HEK293 (cell line): ENCODE measurements around the gene APEX1.

Experiments used
- CTCF ChIA-PET: fragments of 350-600 bp; formaldehyde crosslinking; extraction: SDS; loops from one replicate; lab custom pipeline; 2021; ENCODE audit warnings: antibody characterized with exemption; lab: Yijun Ruan, JAX
- POLR2A ChIA-PET: fragments of 300-600 bp; formaldehyde crosslinking; extraction: SDS; loops from one replicate; lab custom pipeline; 2020; ENCODE audit warnings: antibody characterized with exemption, inconsistent platforms; lab: Yijun Ruan, JAX
- H3K27ac ChIP-seq: fragments of 200-500 bp; sonication (Bioruptor generic); 2 replicates; pipeline ENCODE4 v1.5.1; 2014; ENCODE audit warnings: low read depth, low read length, control low read depth, inconsistent platforms; ENCODE audit errors: extremely low read depth
- H3K36me3 ChIP-seq, 2 experiments: fragments of 200-500 bp in 1 of 2; sonication (Bioruptor generic) in 1 of 2; 1 replicate in 1 of 2; 2 replicates in 1 of 2; pipeline ENCODE4 v1.5.1; 2014 to 2017; ENCODE audit warnings: inconsistent platforms in 2 of 2, low read length in 2 of 2; ENCODE audit not compliant: control insufficient read depth in 2 of 2, insufficient read depth in 1 of 2
- H3K4me1 ChIP-seq: fragments of 200-500 bp; sonication (Bioruptor generic); 2 replicates; pipeline ENCODE4 v1.5.1; 2014; ENCODE audit warnings: mild to moderate bottlenecking, low read length, inconsistent platforms; ENCODE audit not compliant: control insufficient read depth, insufficient read depth
- H3K4me3 ChIP-seq: 2 replicates; pipeline ENCODE4 v1.5.1; 2011; ENCODE audit warnings: low read depth, mild to moderate bottlenecking, control low read depth, low read length, moderate library complexity
- H3K9me3 ChIP-seq: fragments of 200-500 bp; sonication (Bioruptor generic); 2 replicates; pipeline ENCODE4 v1.5.1; 2014; ENCODE audit warnings: low read depth, low read length, inconsistent platforms; ENCODE audit not compliant: control insufficient read depth, insufficient read depth
- BCL11B ChIP-seq: fragments of 450-650 bp; formaldehyde crosslinking; IDR thresholded peaks from 2 replicates; pipeline ENCODE4 v1.5.1; 2016; ENCODE audit warnings: low read depth, missing biosample characterization, missing genetic modification characterization
- GFI1B ChIP-seq: fragments of 450-650 bp; formaldehyde crosslinking; IDR thresholded peaks from 2 replicates; pipeline ENCODE4 v1.5.1; 2016; ENCODE audit warnings: missing biosample characterization, missing genetic modification characterization
- PRDM1 ChIP-seq: fragments of 450-650 bp; formaldehyde crosslinking; IDR thresholded peaks from 2 replicates; pipeline ENCODE4; 2016; ENCODE audit warnings: missing biosample characterization, missing genetic modification characterization
- RBAK ChIP-seq: fragments of 450-650 bp; formaldehyde crosslinking; IDR thresholded peaks from 2 replicates; pipeline ENCODE4 v1.5.1; 2016; ENCODE audit warnings: missing biosample characterization, missing genetic modification characterization
- YY2 ChIP-seq: fragments of 450-650 bp; formaldehyde crosslinking; IDR thresholded peaks from 2 replicates; pipeline ENCODE4 v1.5.1; 2016; ENCODE audit warnings: missing biosample characterization, missing genetic modification characterization
- ZNF114 ChIP-seq: fragments of 450-650 bp; formaldehyde crosslinking; IDR thresholded peaks from 2 replicates; pipeline ENCODE4 v1.5.0; 2017; ENCODE audit warnings: missing biosample characterization, missing genetic modification characterization
- ZNF214 ChIP-seq: fragments of 450-650 bp; formaldehyde crosslinking; IDR thresholded peaks from 2 replicates; pipeline ENCODE4 v1.5.1; 2017; ENCODE audit warnings: missing biosample characterization, mild to moderate bottlenecking, missing genetic modification characterization, borderline replicate concordance
- ZNF248 ChIP-seq: fragments of 450-650 bp; formaldehyde crosslinking; IDR thresholded peaks from 2 replicates; pipeline ENCODE4 v1.5.1; 2017; ENCODE audit warnings: missing biosample characterization, missing genetic modification characterization
- ZNF37A ChIP-seq: fragments of 450-650 bp; IDR thresholded peaks from 2 replicates; pipeline ENCODE4 v1.5.1; 2018; ENCODE audit warnings: missing biosample characterization, missing genetic modification characterization
- ZNF423 ChIP-seq: fragments of 450-650 bp; formaldehyde crosslinking; IDR thresholded peaks from 2 replicates; pipeline ENCODE4 v1.5.1; 2016; ENCODE audit warnings: missing biosample characterization, missing genetic modification characterization
- ZNF660 ChIP-seq: fragments of 450-650 bp; IDR thresholded peaks from 2 replicates; pipeline ENCODE4 v1.5.1; 2018; ENCODE audit warnings: missing biosample characterization, mild to moderate bottlenecking, missing genetic modification characterization
- ZNF768 ChIP-seq: fragments of 450-650 bp; formaldehyde crosslinking; IDR thresholded peaks from 2 replicates; pipeline ENCODE4 v1.5.1; 2018; ENCODE audit warnings: missing biosample characterization, mild to moderate bottlenecking, missing genetic modification characterization
- ZNF776 ChIP-seq: fragments of 450-650 bp; formaldehyde crosslinking; IDR thresholded peaks from 2 replicates; pipeline ENCODE4 v1.5.0; 2017; ENCODE audit warnings: missing biosample characterization, missing genetic modification characterization, borderline replicate concordance
- ZNF777 ChIP-seq: fragments of 450-650 bp; formaldehyde crosslinking; IDR thresholded peaks from 2 replicates; pipeline ENCODE4 v1.5.1; 2017; ENCODE audit warnings: missing biosample characterization, missing genetic modification characterization, borderline replicate concordance
- ZNF843 ChIP-seq: fragments of 450-650 bp; formaldehyde crosslinking; IDR thresholded peaks from 2 replicates; pipeline ENCODE4 v1.5.1; 2016; ENCODE audit warnings: missing biosample characterization, missing genetic modification characterization
- ZSCAN16 ChIP-seq: fragments of 450-650 bp; formaldehyde crosslinking; IDR thresholded peaks from 2 replicates; pipeline ENCODE4 v1.5.1; 2016; ENCODE audit warnings: missing biosample characterization, missing genetic modification characterization
- ZXDB ChIP-seq: fragments of 450-650 bp; formaldehyde crosslinking; IDR thresholded peaks from 2 replicates; pipeline ENCODE4 v1.5.1; 2016; ENCODE audit warnings: missing biosample characterization, missing genetic modification characterization
- TF ChIP-seq, protein P1 (sequence below): fragments of 450-650 bp; formaldehyde crosslinking; IDR thresholded peaks from 2 replicates; pipeline ENCODE4 v1.5.1; 2016; ENCODE audit warnings: missing biosample characterization, missing genetic modification characterization, borderline replicate concordance
- TF ChIP-seq, protein P2 (sequence below): fragments of 450-650 bp; formaldehyde crosslinking; IDR thresholded peaks from 2 replicates; pipeline ENCODE4 v1.5.1; 2016; ENCODE audit warnings: missing biosample characterization, missing genetic modification characterization
- TF ChIP-seq, protein P3 (sequence below): fragments of 450-650 bp; formaldehyde crosslinking; IDR thresholded peaks from 2 replicates; pipeline ENCODE4 v1.5.1; 2016; ENCODE audit warnings: missing biosample characterization, missing genetic modification characterization
- TF ChIP-seq, protein P4 (sequence below): fragments of 450-650 bp; formaldehyde crosslinking; IDR thresholded peaks from 2 replicates; pipeline ENCODE4 v1.5.1; 2016; ENCODE audit warnings: missing biosample characterization, missing genetic modification characterization

The APEX1 gene

GRCh38 chr14:20486684-20487395, 31.8 kb downstream of the APEX1 start (continued):
- TF ChIP-seq, protein P1, sequence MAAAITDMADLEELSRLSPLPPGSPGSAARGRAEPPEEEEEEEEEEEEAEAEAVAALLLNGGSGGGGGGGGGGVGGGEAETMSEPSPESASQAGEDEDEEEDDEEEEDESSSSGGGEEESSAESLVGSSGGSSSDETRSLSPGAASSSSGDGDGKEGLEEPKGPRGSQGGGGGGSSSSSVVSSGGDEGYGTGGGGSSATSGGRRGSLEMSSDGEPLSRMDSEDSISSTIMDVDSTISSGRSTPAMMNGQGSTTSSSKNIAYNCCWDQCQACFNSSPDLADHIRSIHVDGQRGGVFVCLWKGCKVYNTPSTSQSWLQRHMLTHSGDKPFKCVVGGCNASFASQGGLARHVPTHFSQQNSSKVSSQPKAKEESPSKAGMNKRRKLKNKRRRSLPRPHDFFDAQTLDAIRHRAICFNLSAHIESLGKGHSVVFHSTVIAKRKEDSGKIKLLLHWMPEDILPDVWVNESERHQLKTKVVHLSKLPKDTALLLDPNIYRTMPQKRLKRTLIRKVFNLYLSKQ (tag by site-specific recombination): no peak
- TF ChIP-seq ZSCAN16 (tag by site-specific recombination): no peak

- Histone ChIP-seq H3K9me3 (no peaks in the 10 kb centered on the region), H3K4me1 (no peaks in the 10 kb centered on the region), H3K27ac (no peak overlapping the region), H3K4me3 (no peak overlapping the region), H3K36me3 (no peaks in the 10 kb centered on the region)
- POLR2A ChIA-PET: interaction anchor here (0.7 kb wide), 1 partner anchor 17 kb away, joined by 3 read pairs; no protein-coding TSS in a partner anchor
- no peak for TF ChIP-seq RBAK (tag by site-specific recombination)
- no peak for TF ChIP-seq ZNF423 (tag by site-specific recombination)
- no peak for TF ChIP-seq ZXDB
- TF ChIP-seq, protein P2, sequence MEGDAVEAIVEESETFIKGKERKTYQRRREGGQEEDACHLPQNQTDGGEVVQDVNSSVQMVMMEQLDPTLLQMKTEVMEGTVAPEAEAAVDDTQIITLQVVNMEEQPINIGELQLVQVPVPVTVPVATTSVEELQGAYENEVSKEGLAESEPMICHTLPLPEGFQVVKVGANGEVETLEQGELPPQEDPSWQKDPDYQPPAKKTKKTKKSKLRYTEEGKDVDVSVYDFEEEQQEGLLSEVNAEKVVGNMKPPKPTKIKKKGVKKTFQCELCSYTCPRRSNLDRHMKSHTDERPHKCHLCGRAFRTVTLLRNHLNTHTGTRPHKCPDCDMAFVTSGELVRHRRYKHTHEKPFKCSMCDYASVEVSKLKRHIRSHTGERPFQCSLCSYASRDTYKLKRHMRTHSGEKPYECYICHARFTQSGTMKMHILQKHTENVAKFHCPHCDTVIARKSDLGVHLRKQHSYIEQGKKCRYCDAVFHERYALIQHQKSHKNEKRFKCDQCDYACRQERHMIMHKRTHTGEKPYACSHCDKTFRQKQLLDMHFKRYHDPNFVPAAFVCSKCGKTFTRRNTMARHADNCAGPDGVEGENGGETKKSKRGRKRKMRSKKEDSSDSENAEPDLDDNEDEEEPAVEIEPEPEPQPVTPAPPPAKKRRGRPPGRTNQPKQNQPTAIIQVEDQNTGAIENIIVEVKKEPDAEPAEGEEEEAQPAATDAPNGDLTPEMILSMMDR (tag by site-specific recombination): no peak
- no peak for TF ChIP-seq ZNF776 (tag by site-specific recombination)
- no peak for TF ChIP-seq ZNF214
- no peak for TF ChIP-seq YY2
- TF ChIP-seq ZNF777 (tag by site-specific recombination): no peak
- no peak for TF ChIP-seq ZNF114
- TF ChIP-seq ZNF660 (tag by site-specific recombination): no peak
- no peak for TF ChIP-seq GFI1B
- TF ChIP-seq PRDM1 (tag by site-specific recombination): no peak
- TF ChIP-seq ZNF248 (tag by site-specific recombination): no peak
- no peak for TF ChIP-seq BCL11B (tag by site-specific recombination)
- TF ChIP-seq ZSCAN16 (tag by site-specific recombination): no peak
- no peak for TF ChIP-seq ZNF37A (tag by site-specific recombination)
- TF ChIP-seq, protein P3, sequence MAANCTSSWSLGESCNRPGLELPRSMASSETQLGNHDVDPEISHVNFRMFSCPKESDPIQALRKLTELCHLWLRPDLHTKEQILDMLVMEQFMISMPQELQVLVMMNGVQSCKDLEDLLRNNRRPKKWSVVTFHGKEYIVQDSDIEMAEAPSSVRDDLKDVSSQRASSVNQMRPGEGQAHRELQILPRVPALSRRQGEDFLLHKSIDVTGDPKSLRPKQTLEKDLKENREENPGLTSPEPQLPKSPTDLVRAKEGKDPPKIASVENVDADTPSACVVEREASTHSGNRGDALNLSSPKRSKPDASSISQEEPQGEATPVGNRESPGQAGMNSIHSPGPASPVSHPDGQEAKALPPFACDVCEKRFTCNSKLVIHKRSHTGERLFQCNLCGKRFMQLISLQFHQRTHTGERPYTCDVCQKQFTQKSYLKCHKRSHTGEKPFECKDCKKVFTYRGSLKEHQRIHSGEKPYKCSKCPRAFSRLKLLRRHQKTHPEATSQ: no peak
- no peak for TF ChIP-seq ZNF843 (tag by site-specific recombination)
- no peak for TF ChIP-seq ZNF768 (tag by site-specific recombination)
- TF ChIP-seq, protein P4, sequence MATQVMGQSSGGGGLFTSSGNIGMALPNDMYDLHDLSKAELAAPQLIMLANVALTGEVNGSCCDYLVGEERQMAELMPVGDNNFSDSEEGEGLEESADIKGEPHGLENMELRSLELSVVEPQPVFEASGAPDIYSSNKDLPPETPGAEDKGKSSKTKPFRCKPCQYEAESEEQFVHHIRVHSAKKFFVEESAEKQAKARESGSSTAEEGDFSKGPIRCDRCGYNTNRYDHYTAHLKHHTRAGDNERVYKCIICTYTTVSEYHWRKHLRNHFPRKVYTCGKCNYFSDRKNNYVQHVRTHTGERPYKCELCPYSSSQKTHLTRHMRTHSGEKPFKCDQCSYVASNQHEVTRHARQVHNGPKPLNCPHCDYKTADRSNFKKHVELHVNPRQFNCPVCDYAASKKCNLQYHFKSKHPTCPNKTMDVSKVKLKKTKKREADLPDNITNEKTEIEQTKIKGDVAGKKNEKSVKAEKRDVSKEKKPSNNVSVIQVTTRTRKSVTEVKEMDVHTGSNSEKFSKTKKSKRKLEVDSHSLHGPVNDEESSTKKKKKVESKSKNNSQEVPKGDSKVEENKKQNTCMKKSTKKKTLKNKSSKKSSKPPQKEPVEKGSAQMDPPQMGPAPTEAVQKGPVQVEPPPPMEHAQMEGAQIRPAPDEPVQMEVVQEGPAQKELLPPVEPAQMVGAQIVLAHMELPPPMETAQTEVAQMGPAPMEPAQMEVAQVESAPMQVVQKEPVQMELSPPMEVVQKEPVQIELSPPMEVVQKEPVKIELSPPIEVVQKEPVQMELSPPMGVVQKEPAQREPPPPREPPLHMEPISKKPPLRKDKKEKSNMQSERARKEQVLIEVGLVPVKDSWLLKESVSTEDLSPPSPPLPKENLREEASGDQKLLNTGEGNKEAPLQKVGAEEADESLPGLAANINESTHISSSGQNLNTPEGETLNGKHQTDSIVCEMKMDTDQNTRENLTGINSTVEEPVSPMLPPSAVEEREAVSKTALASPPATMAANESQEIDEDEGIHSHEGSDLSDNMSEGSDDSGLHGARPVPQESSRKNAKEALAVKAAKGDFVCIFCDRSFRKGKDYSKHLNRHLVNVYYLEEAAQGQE (tag by site-specific recombination): no peak
- CTCF ChIA-PET: interaction anchor here (0.6 to 0.7 kb wide), 3 partner anchors 39 to 368 kb away, joined by 3 read pairs; no protein-coding TSS in a partner anchor
Observed at GRCh38 chr14:20487396-20487725, 32.3 kb downstream of the APEX1 start.
